ENCODE results near the gene RPS21. TPM values are rescaled to one million over a fixed set of nuclear protein-coding genes. Genes with fewer than 3 reads are reported as not detected.

Gene RPS21
- polyA plus RNA-seq, 1 donor: 686 TPM

Other genes with a start within 250 kb of the RPS21 start
- 188 TPM for gene PSMA7, start 243.7 kb upstream of the RPS21 start, polyA plus RNA-seq (ENCODE audit: insufficient read length)
- 26.1 TPM for gene SS18L1, start 243.3 kb upstream of the RPS21 start, polyA plus RNA-seq (ENCODE audit: insufficient read length)
- gene MTG2, start 204.1 kb upstream of the RPS21 start, polyA plus RNA-seq (ENCODE audit: insufficient read length): 38.3 TPM
- gene HRH3, start 166.8 kb upstream of the RPS21 start, polyA plus RNA-seq (ENCODE audit: insufficient read length): 0.15 TPM
- 43.6 TPM for gene OSBPL2, start 148.6 kb upstream of the RPS21 start, polyA plus RNA-seq (ENCODE audit: insufficient read length)
- gene ADRM1, start 84.1 kb upstream of the RPS21 start, polyA plus RNA-seq (ENCODE audit: insufficient read length): 37.6 TPM
- gene LAMA5, start 19.8 kb upstream of the RPS21 start, polyA plus RNA-seq (ENCODE audit: insufficient read length): 119 TPM
- gene CABLES2, start 20.2 kb downstream of the RPS21 start, polyA plus RNA-seq (ENCODE audit: insufficient read length): 10.0 TPM
- 1.3 TPM for gene RBBP8NL, start 40.4 kb downstream of the RPS21 start, polyA plus RNA-seq (ENCODE audit: insufficient read length)
- 6.9 TPM for gene GATA5, start 88.9 kb downstream of the RPS21 start, polyA plus RNA-seq (ENCODE audit: insufficient read length)